WERI-Rb-1 (cell line): ENCODE results near the gene GARIN1A.
"Not testable (repeated sequence)": the region's sequence is repeated elsewhere in the genome, so short reads cannot be mapped to it uniquely, and the experiment has no call there.

Source experiments
- DNase-seq: peaks from one replicate; pipeline ENCODE4 v3.0.0-alpha.2; 2020
- H3K27ac ChIP-seq: fragments of 250-450 bp; sonication (Bioruptor Pico); 2 replicates; pipeline ENCODE4 v1.5.1; 2020; ENCODE audit warnings: mild to moderate bottlenecking, moderate library complexity
- H3K27me3 ChIP-seq: fragments of 250-450 bp; sonication (Bioruptor Pico); 2 replicates; pipeline ENCODE4 v1.5.1; 2021; ENCODE audit warnings: mild to moderate bottlenecking, low read depth, moderate library complexity; ENCODE audit not compliant: insufficient read depth, severe bottlenecking
- H3K36me3 ChIP-seq: fragments of 250-450 bp; sonication (Bioruptor Pico); 2 replicates; pipeline ENCODE4 v1.5.1; 2020; ENCODE audit warnings: mild to moderate bottlenecking, moderate library complexity
- H3K4me3 ChIP-seq: 2 replicates; pipeline ENCODE4 v1.5.1; 2011; ENCODE audit warnings: low read depth, mild to moderate bottlenecking, control low read depth, low read length
- H3K9me3 ChIP-seq: fragments of 250-450 bp; sonication (Bioruptor Pico); 2 replicates; pipeline ENCODE4 v1.5.1; 2021; ENCODE audit warnings: mild to moderate bottlenecking, moderate library complexity; ENCODE audit not compliant: severe bottlenecking
- CTCF ChIP-seq: IDR thresholded peaks from 2 replicates; pipeline ENCODE4 v1.5.1; 2011; ENCODE audit warnings: low read depth, mild to moderate bottlenecking, control low read depth, inconsistent platforms, low read length

The GARIN1A gene

GRCh38 chr7:128672927-128673517, 930 bp downstream of the GARIN1A start:
- Histone ChIP-seq H3K4me3 (no peak overlapping the region), H3K36me3 (no peaks in the 10 kb centered on the region), H3K27ac (no peak overlapping the region), H3K9me3 (no peaks in the 10 kb centered on the region), H3K27me3 (no peaks in the 10 kb centered on the region)
- DNase-seq = no peak
- no peak for TF ChIP-seq CTCF

GRCh38 chr7:128673571-128673970, 1.5 kb downstream of the GARIN1A start:
- Histone ChIP-seq H3K9me3 (no peaks in the 10 kb centered on the region), H3K4me3 (no peak overlapping the region), H3K27ac (no peak overlapping the region), H3K36me3 (no peaks in the 10 kb centered on the region), H3K27me3 (no peaks in the 10 kb centered on the region)
- TF ChIP-seq CTCF = no peak
- DNase-seq = no peak

GRCh38 chr7:128676665-128677064, 4.6 kb downstream of the GARIN1A start:
- Histone ChIP-seq H3K36me3 (no peaks in the 10 kb centered on the region), H3K4me3 (no peak overlapping the region), H3K27ac (no peak overlapping the region), H3K9me3 (no peaks in the 10 kb centered on the region), H3K27me3 (no peaks in the 10 kb centered on the region)
- TF ChIP-seq CTCF = no peak
- DNase-seq = no peak

- TF ChIP-seq CTCF = no peak
- Histone ChIP-seq H3K4me3 (no peak overlapping the region), H3K27ac (no peak overlapping the region), H3K9me3 (no peaks in the 10 kb centered on the region), H3K27me3 (no peaks in the 10 kb centered on the region), H3K36me3 (no peaks in the 10 kb centered on the region)
- no peak for DNase-seq
Observed at GRCh38 chr7:128679920-128680319, 7.8 kb downstream of the GARIN1A start.

GRCh38 chr7:128681794-128682537, 9.9 kb downstream of the GARIN1A start:
- TF ChIP-seq CTCF = no peak
- no peaks in the 10 kb centered on the region for H3K9me3 ChIP-seq
- no peaks in the 10 kb centered on the region for H3K27me3 ChIP-seq
- H3K4me3 ChIP-seq = no peak overlapping the region
- no peak overlapping the region for H3K27ac ChIP-seq
- no peaks in the 10 kb centered on the region for H3K36me3 ChIP-seq
- no peak for DNase-seq

GRCh38 chr7:128683270-128683669, 11.2 kb downstream of the GARIN1A start:
- H3K36me3 ChIP-seq, H3K27ac ChIP-seq, H3K4me3 ChIP-seq, H3K9me3 ChIP-seq, DNase-seq, H3K27me3 ChIP-seq: not testable (repeated sequence)

GRCh38 chr7:128683738-128684137, 11.6 kb downstream of the GARIN1A start:
- not testable (repeated sequence) for H3K36me3 ChIP-seq, H3K9me3 ChIP-seq, H3K4me3 ChIP-seq, H3K27me3 ChIP-seq, DNase-seq, H3K27ac ChIP-seq
